ENCODE data around the gene PALS2. TPM values are rescaled to one million over a fixed set of nuclear protein-coding genes. Genes with fewer than 3 reads are reported as not detected.

PALS2 gene
- total and polyA plus RNA-seq, 11 donors = 0.46 to 12.8 (median 5.6) TPM

DNA sequence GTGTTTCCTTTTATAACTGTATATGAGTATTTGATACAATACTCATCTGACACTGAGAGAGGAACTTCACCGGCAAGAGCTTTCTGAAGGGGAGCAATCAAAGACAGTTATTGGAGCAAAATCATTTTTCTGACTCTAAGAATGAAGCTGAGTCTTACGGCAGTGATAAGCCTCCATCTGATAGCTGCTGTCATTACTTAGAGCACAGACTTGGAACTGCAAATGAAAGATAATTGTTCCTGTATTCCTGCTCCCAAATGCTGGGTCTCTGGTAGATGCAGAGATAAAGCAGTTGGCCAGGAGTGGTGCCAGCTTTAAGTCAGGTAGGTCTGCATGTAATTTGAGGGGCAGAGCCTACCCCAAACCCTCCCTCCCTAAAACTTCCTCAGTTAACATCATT, 2.3 kb upstream of the PALS2 start:
- TF ChIP-seq, protein P1, sequence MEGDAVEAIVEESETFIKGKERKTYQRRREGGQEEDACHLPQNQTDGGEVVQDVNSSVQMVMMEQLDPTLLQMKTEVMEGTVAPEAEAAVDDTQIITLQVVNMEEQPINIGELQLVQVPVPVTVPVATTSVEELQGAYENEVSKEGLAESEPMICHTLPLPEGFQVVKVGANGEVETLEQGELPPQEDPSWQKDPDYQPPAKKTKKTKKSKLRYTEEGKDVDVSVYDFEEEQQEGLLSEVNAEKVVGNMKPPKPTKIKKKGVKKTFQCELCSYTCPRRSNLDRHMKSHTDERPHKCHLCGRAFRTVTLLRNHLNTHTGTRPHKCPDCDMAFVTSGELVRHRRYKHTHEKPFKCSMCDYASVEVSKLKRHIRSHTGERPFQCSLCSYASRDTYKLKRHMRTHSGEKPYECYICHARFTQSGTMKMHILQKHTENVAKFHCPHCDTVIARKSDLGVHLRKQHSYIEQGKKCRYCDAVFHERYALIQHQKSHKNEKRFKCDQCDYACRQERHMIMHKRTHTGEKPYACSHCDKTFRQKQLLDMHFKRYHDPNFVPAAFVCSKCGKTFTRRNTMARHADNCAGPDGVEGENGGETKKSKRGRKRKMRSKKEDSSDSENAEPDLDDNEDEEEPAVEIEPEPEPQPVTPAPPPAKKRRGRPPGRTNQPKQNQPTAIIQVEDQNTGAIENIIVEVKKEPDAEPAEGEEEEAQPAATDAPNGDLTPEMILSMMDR (IDR thresholded peaks at IDR 0.05) = no peak
- TF ChIP-seq POLR2A (IDR thresholded peaks at IDR 0.05) = no peak
- ATAC-seq = no peak
- 50 to 57% (median 53%) methylated on average over 2 of the region's 2 CpGs for WGBS, 4 donors
- Histone ChIP-seq H3K4me3 (no peak overlapping the region), H3K9me3 (no peaks in the 10 kb centered on the region), H3K4me1 (peaks cover 0 to 20% (median 9%) of the 10 kb centered on the region in 12 donors), H3K27ac (no peak overlapping the region), H3K27me3 (peaks cover 0 to 12% (median 0%) of the 10 kb centered on the region in 9 donors), H3K36me3 (no peaks in the 10 kb centered on the region)
- intact Hi-C loops (cut with DNase I) = loop anchor here in 3 of 10 donors (10.0 kb wide), 1 partner anchor 94 kb away; no protein-coding TSS in a partner anchor
- no peak for DNase-seq

DNA sequence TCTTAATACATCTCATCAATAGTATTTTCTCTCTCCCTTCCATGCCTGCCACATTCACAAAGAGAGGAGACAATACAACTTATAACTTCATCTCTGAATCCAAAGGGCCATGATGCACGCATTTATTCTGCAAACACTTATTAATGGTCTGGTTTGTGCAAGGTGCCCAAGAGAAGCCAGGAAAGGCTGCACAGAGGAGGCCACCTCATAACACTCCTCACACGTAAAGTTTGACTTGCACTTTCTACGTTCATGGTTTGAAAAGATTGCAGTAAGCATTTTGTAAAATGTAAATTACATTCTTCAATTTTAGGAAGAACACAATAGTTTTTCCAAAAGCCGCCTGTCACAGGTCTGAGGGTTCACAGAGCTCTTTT, 1.2 kb upstream of the PALS2 start:
- intact Hi-C loops (cut with DNase I) = loop anchor here in 3 of 10 donors (10.0 kb wide), 1 partner anchor 93 kb away; no protein-coding TSS in a partner anchor
- DNase-seq = no peak
- Histone ChIP-seq H3K27me3 (peaks cover 0 to 12% (median 0%) of the 10 kb centered on the region in 9 donors), H3K9me3 (no peaks in the 10 kb centered on the region), H3K4me1 (peaks cover 0 to 20% (median 9%) of the 10 kb centered on the region in 12 donors), H3K27ac (no peak overlapping the region), H3K36me3 (no peaks in the 10 kb centered on the region), H3K4me3 (peak overlapping the region in 5 of 12 donors; percentile 61 to 90 (median 75))
- WGBS, 4 donors = 60 to 70% (median 70%) methylated on average over 4 of the region's 4 CpGs
- TF ChIP-seq, protein P1 (IDR thresholded peaks at IDR 0.05) = no peak
- TF ChIP-seq POLR2A (IDR thresholded peaks at IDR 0.05) = no peak
- no peak for ATAC-seq

DNA sequence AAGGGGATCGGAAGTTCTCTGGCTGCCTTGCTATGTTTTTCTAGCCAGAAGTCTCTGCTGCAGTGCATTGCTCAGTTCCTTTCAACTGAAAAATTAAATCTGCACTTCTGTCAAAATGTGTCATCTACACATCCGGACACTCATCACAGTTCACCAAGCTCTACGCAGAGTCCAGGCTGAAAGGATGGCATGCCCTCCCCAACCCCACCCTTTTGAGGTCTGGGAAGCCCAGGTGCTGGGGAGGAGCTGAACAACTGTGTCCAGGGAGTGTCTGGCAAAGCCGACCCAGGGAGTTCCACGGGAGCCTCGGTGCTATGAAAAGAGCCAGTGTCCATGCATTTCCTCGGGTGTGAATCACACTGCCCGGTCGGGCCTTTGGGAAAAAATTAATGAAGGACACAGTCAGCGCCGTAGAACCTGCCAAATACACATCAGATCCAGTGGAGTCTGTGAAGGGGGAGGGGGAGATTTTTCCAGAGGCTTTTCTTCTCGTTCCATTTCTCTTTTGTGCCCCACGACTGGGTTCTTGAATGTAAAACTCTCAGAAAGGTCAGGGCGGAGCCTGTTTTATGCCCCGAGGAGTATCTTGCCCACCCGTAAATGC, 757 bp upstream of the PALS2 start:
- DNase-seq = peak; percentile 7 to 58 (median 40)
- intact Hi-C loops (cut with DNase I) = loop anchor here in 3 of 10 donors (10.0 kb wide), 1 partner anchor 92 kb away; no protein-coding TSS in a partner anchor
- Histone ChIP-seq H3K4me1 (peaks cover 0 to 20% (median 9%) of the 10 kb centered on the region in 12 donors), H3K4me3 (peak overlapping the region; percentile 58 to 90 (median 70)), H3K9me3 (no peaks in the 10 kb centered on the region), H3K36me3 (no peaks in the 10 kb centered on the region), H3K27ac (peak overlapping the region in 8 of 12 donors; percentile 13 to 80 (median 58)), H3K27me3 (peaks cover 0 to 12% (median 0%) of the 10 kb centered on the region in 9 donors)
- 3 to 7% (median 4%) methylated on average over 16 of the region's 16 CpGs for WGBS, 4 donors
- peak in 3 of 4 donors; percentile 13 to 49 (median 42) for ATAC-seq
- TF ChIP-seq, protein P1 (IDR thresholded peaks at IDR 0.05) = no peak
- TF ChIP-seq POLR2A (IDR thresholded peaks at IDR 0.05) = no peak

- DNase-seq (peak; percentile 29 to 74 (median 44)), ATAC-seq (peak in 3 of 4 donors; percentile 44 to 60 (median 47))
- H3K27me3 ChIP-seq = peaks cover 0 to 12% (median 0%) of the 10 kb centered on the region in 9 donors
- no peaks in the 10 kb centered on the region for H3K36me3 ChIP-seq
- no peaks in the 10 kb centered on the region for H3K9me3 ChIP-seq
- H3K4me1 ChIP-seq = peaks cover 0 to 20% (median 9%) of the 10 kb centered on the region in 12 donors
- TF ChIP-seq POLR2A (IDR thresholded peaks at IDR 0.05) = no peak
- TF ChIP-seq, protein P1 (IDR thresholded peaks at IDR 0.05) = no peak
- peak overlapping the region; percentile 58 to 90 (median 70) for H3K4me3 ChIP-seq
- intact Hi-C loops (cut with DNase I) = loop anchor here in 3 of 10 donors (10.0 kb wide), 1 partner anchor 91 kb away; no protein-coding TSS in a partner anchor
- H3K27ac ChIP-seq = peak overlapping the region in 6 of 12 donors; percentile 27 to 80 (median 62)
- 0 to 1% (median 1%) methylated on average over 36 to 101 of the region's 101 CpGs for WGBS, 4 donors
Measured at GRCh38 chr7:24573554-24574338, 494 bp downstream of the PALS2 start.

Measured in heart left ventricle (tissue), 16 donors.